Measurements from ENCODE around the gene PRAMEF18. TPM values are rescaled to one million over a fixed set of nuclear protein-coding genes. Genes with fewer than 3 reads are reported as not detected.
"Not testable (repeated sequence)": the region's sequence is repeated elsewhere in the genome, so short reads cannot be mapped to it uniquely, and the experiment has no call there.

Gene PRAMEF18
- total RNA-seq, 1 experiment from 2014 or later = not detected

GRCh38 chr1:13201309-13201708 lies 24.6 kb downstream of the PRAMEF18 start, which contains the start of gene PRAMEF13:
Gene PRAMEF13 (minus strand): TSS chr1:13201409. CDS start chr1:13199589, 1,820 bp downstream.
- DNase-seq (ENCODE audit: low spot score) = not testable (repeated sequence)

Other genes starting within 250 kb of the PRAMEF18 start
- gene PRAMEF27, start 169.6 kb downstream of the PRAMEF18 start, total RNA-seq (2014; rRNA removed; shearing (Covaris generic)) = not detected in 2 replicates
- not detected in 2 replicates for gene HNRNPCL3, start 165.4 kb downstream of the PRAMEF18 start, total RNA-seq (2014; rRNA removed; shearing (Covaris generic))
- not detected in 2 replicates for gene PRAMEF25, start 155.4 kb downstream of the PRAMEF18 start, total RNA-seq (2014; rRNA removed; shearing (Covaris generic))
- gene HNRNPCL2, start 109.3 kb downstream of the PRAMEF18 start, total RNA-seq (2014; rRNA removed; shearing (Covaris generic)) = not detected in 2 replicates
- gene PRAMEF26, start 70.1 kb downstream of the PRAMEF18 start, total RNA-seq (2014; rRNA removed; shearing (Covaris generic)) = not detected in 2 replicates
- gene HNRNPCL4, start 60.5 kb downstream of the PRAMEF18 start, total RNA-seq (2014; rRNA removed; shearing (Covaris generic)) = not detected in 2 replicates
- not detected in 2 replicates for gene PRAMEF9, start 54.3 kb downstream of the PRAMEF18 start, total RNA-seq (2014; rRNA removed; shearing (Covaris generic))
- not detected in 2 replicates for gene PRAMEF13, start 24.7 kb downstream of the PRAMEF18 start, total RNA-seq (2014; rRNA removed; shearing (Covaris generic))
- gene PRAMEF5, start 28.0 kb upstream of the PRAMEF18 start, total RNA-seq (2014; rRNA removed; shearing (Covaris generic)) = not detected in 2 replicates
- not detected in 2 replicates for gene PRAMEF8, start 59.0 kb upstream of the PRAMEF18 start, total RNA-seq (2014; rRNA removed; shearing (Covaris generic))
- not detected in 2 replicates for gene PRAMEF33, start 77.4 kb upstream of the PRAMEF18 start, total RNA-seq (2014; rRNA removed; shearing (Covaris generic))
- gene PRAMEF15, start 89.4 kb upstream of the PRAMEF18 start, total RNA-seq (2014; rRNA removed; shearing (Covaris generic)) = not detected in 2 replicates
- gene PRAMEF14, start 121.0 kb upstream of the PRAMEF18 start, total RNA-seq (2014; rRNA removed; shearing (Covaris generic)) = not detected in 2 replicates
- not detected in 2 replicates for gene PRAMEF19, start 145.8 kb upstream of the PRAMEF18 start, total RNA-seq (2014; rRNA removed; shearing (Covaris generic))
- not detected in 2 replicates for gene PRAMEF17, start 163.5 kb upstream of the PRAMEF18 start, total RNA-seq (2014; rRNA removed; shearing (Covaris generic))
- not detected in 2 replicates for gene PRAMEF20, start 184.3 kb upstream of the PRAMEF18 start, total RNA-seq (2014; rRNA removed; shearing (Covaris generic))

All from H4 (cell line).